ENCODE results near the gene FCHSD1. TPM values are rescaled to one million over a fixed set of nuclear protein-coding genes. Genes with fewer than 3 reads are reported as not detected.

FCHSD1 gene
- polyA plus RNA-seq, 2 donors: 10.3 to 16.2 TPM

DNA sequence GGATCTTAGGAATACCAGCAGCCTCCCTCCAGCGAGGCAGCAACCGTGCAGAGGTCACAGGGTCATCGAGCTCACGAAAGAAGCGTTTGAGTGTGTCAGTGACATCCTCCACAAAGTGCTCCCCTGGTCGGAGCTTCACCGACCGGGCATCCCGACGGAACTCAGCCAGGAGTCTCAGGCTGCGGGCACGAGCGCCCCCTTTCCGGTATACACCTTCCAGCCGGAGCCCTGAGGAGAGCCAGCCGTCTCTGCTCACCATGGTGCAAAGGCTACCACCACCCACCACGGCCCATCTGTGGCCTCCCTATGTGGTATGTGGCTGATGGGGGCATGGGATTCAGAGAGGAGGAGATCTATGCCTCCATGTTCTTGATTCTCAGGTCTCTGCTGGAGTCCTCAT, 10.8 kb upstream of the FCHSD1 start:
- Histone ChIP-seq H3K9me3 (ENCODE audit: control insufficient read depth in 2 of 2, insufficient read depth in 1 of 2, low read depth in 1 of 2, low read length in 1 of 2) (no peaks in the 10 kb centered on the region), H3K4me1 (ENCODE audit: control insufficient read depth in 2 of 2, insufficient read depth in 2 of 2, low read length in 1 of 2) (no peaks in the 10 kb centered on the region), H3K36me3 (ENCODE audit: control insufficient read depth in 2 of 2, insufficient read depth in 2 of 2, low read length in 1 of 2) (no peaks in the 10 kb centered on the region), H3K4me3 (ENCODE audit: low read depth in 1 of 2, low read length in 2 of 2) (no peak overlapping the region), H3K27ac (ENCODE audit: low read depth in 2 of 2, low read length in 1 of 2) (no peak overlapping the region), H3K27me3 (ENCODE audit: control insufficient read depth in 1 of 2, insufficient read depth in 2 of 2, low read length in 2 of 2) (no peaks in the 10 kb centered on the region)
- WGBS, 2 donors: 85 to 90% methylated on average over 17 of the region's 17 CpGs

DNA sequence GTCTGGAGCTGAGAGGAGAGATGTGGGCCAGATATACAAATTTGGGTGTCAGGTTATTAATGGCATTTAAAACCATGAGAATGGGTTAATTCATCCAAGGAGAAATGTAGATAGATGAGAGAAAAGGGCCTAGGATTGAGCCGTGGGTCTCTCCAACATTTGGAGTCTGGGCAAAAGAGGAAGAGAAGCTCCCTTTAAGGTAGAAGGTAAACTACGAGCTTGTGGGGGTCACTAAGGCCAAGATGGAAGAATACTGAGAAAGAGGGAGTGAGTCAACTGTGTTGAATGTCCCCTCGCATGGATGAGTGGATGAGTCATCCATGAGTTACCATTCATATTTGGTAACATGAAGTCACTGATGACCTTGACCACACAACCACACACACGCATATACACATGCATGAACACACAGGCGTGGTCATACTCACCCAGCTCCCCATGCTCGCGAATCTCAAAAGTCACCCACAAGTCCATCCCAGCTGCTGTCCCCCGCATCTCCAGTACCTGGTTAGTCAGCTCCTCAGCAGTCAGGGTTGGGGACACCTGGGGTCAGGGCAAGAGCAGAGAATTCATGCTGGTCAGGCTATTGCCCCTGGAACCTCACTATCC, 6.8 kb upstream of the FCHSD1 start:
- Histone ChIP-seq H3K4me1 (ENCODE audit: control insufficient read depth in 2 of 2, insufficient read depth in 2 of 2, low read length in 1 of 2) (no peaks in the 10 kb centered on the region), H3K4me3 (ENCODE audit: low read depth in 1 of 2, low read length in 2 of 2) (no peak overlapping the region), H3K27ac (ENCODE audit: low read depth in 2 of 2, low read length in 1 of 2) (no peak overlapping the region), H3K27me3 (ENCODE audit: control insufficient read depth in 1 of 2, insufficient read depth in 2 of 2, low read length in 2 of 2) (no peaks in the 10 kb centered on the region), H3K36me3 (ENCODE audit: control insufficient read depth in 2 of 2, insufficient read depth in 2 of 2, low read length in 1 of 2) (no peaks in the 10 kb centered on the region), H3K9me3 (ENCODE audit: control insufficient read depth in 2 of 2, insufficient read depth in 1 of 2, low read depth in 1 of 2, low read length in 1 of 2) (no peaks in the 10 kb centered on the region)
- 77 to 83% methylated on average over 8 of the region's 8 CpGs for WGBS, 2 donors

GRCh38 chr5:141657404-141657803, 6.2 kb upstream of the FCHSD1 start:
- no peaks in the 10 kb centered on the region for H3K9me3 ChIP-seq (ENCODE audit: control insufficient read depth in 2 of 2, insufficient read depth in 1 of 2, low read depth in 1 of 2, low read length in 1 of 2)
- no peaks in the 10 kb centered on the region for H3K27me3 ChIP-seq (ENCODE audit: control insufficient read depth in 1 of 2, insufficient read depth in 2 of 2, low read length in 2 of 2)
- no peak overlapping the region for H3K27ac ChIP-seq (ENCODE audit: low read depth in 2 of 2, low read length in 1 of 2)
- H3K4me1 ChIP-seq (ENCODE audit: control insufficient read depth in 2 of 2, insufficient read depth in 2 of 2, low read length in 1 of 2): no peaks in the 10 kb centered on the region
- no peaks in the 10 kb centered on the region for H3K36me3 ChIP-seq (ENCODE audit: control insufficient read depth in 2 of 2, insufficient read depth in 2 of 2, low read length in 1 of 2)
- H3K4me3 ChIP-seq (ENCODE audit: low read depth in 1 of 2, low read length in 2 of 2): no peak overlapping the region
- WGBS, 2 donors: 96% methylated on average over 1 of the region's 1 CpG

DNA sequence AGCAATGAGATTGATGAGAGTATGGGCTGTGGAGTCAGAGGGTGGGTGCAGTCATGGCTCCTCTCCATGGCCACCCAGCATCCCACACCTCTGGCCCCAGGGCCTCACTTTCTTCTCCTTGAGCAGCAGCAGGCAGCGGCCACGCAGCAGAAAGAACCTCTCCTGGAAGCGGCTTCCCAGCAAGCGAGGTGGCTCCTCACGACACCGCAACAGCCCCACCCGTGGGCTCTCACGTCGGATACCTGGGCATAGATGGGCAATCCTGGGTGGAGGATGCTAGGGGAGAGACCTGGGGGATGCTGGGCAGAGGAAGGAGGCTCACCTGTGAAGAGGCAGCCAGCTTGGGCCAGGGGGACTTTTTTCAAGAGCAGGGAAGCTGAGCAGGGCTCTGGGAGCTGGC, 5.2 kb upstream of the FCHSD1 start:
- 93% methylated on average over 9 of the region's 9 CpGs for WGBS, 2 donors
- Histone ChIP-seq H3K4me1 (ENCODE audit: control insufficient read depth in 2 of 2, insufficient read depth in 2 of 2, low read length in 1 of 2) (peaks cover 2 to 5% of the 10 kb centered on the region in 2 donors), H3K27ac (ENCODE audit: low read depth in 2 of 2, low read length in 1 of 2) (no peak overlapping the region), H3K36me3 (ENCODE audit: control insufficient read depth in 2 of 2, insufficient read depth in 2 of 2, low read length in 1 of 2) (no peaks in the 10 kb centered on the region), H3K27me3 (ENCODE audit: control insufficient read depth in 1 of 2, insufficient read depth in 2 of 2, low read length in 2 of 2) (no peaks in the 10 kb centered on the region), H3K4me3 (ENCODE audit: low read depth in 1 of 2, low read length in 2 of 2) (no peak overlapping the region), H3K9me3 (ENCODE audit: control insufficient read depth in 2 of 2, insufficient read depth in 1 of 2, low read depth in 1 of 2, low read length in 1 of 2) (no peaks in the 10 kb centered on the region)

DNA sequence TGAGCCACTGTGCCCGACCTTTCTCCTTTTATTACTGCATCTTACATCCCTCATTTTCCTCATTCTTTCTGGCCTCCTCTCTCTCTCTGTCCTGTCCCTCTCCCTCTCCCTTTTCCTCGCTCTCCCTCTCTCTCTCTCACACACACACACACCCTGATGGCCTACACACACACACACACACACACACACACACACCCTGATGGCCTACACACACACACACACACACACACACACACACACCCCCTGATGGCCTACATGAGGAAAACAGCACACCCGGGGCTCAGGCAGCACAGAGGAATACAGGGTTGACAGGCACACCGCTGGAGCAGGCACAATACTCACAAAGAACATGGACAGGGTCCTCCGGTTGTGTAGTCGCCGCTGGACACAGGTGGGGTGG, 3.8 kb upstream of the FCHSD1 start:
- no peak overlapping the region for H3K27ac ChIP-seq (ENCODE audit: low read depth in 2 of 2, low read length in 1 of 2)
- 87 to 92% methylated on average over 7 of the region's 7 CpGs for WGBS, 2 donors
- no peaks in the 10 kb centered on the region for H3K27me3 ChIP-seq (ENCODE audit: control insufficient read depth in 1 of 2, insufficient read depth in 2 of 2, low read length in 2 of 2)
- no peak overlapping the region for H3K4me3 ChIP-seq (ENCODE audit: low read depth in 1 of 2, low read length in 2 of 2)
- H3K4me1 ChIP-seq (ENCODE audit: control insufficient read depth in 2 of 2, insufficient read depth in 2 of 2, low read length in 1 of 2): peaks cover 8 to 9% of the 10 kb centered on the region in 2 donors
- no peaks in the 10 kb centered on the region for H3K9me3 ChIP-seq (ENCODE audit: control insufficient read depth in 2 of 2, insufficient read depth in 1 of 2, low read depth in 1 of 2, low read length in 1 of 2)
- no peaks in the 10 kb centered on the region for H3K36me3 ChIP-seq (ENCODE audit: control insufficient read depth in 2 of 2, insufficient read depth in 2 of 2, low read length in 1 of 2)

- Histone ChIP-seq H3K36me3 (ENCODE audit: control insufficient read depth in 2 of 2, insufficient read depth in 2 of 2, low read length in 1 of 2) (no peaks in the 10 kb centered on the region), H3K27ac (ENCODE audit: low read depth in 2 of 2, low read length in 1 of 2) (no peak overlapping the region), H3K4me3 (ENCODE audit: low read depth in 1 of 2, low read length in 2 of 2) (no peak overlapping the region), H3K4me1 (ENCODE audit: control insufficient read depth in 2 of 2, insufficient read depth in 2 of 2, low read length in 1 of 2) (peaks cover 8 to 11% of the 10 kb centered on the region in 2 donors), H3K27me3 (ENCODE audit: control insufficient read depth in 1 of 2, insufficient read depth in 2 of 2, low read length in 2 of 2) (no peaks in the 10 kb centered on the region), H3K9me3 (ENCODE audit: control insufficient read depth in 2 of 2, insufficient read depth in 1 of 2, low read depth in 1 of 2, low read length in 1 of 2) (no peaks in the 10 kb centered on the region)
- WGBS, 2 donors: 80 to 83% methylated on average over 2 of the region's 2 CpGs
Measured at GRCh38 chr5:141654298-141654697, 3.1 kb upstream of the FCHSD1 start.

DNA sequence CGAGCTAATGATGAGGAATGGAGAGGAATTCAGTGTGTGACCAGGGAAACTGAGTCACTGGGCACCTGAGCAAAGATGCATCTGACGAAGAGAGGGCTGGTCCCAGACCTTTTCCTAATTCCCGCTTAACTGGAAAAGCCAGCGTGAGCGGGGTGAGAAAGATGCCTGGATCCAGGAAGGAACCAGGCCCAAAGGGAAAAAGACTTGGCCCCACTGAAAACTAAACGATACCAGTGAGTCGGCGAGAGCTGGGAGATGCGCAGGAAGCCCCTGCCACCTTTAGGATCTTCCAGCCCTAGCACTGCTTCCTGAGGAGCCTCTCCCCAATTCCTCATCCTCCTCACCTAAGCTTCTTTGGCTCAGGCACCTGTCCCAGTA, 499 bp upstream of the FCHSD1 start:
- Histone ChIP-seq H3K4me3 (ENCODE audit: low read depth in 1 of 2, low read length in 2 of 2) (peak overlapping the region; percentile 57 to 58), H3K9me3 (ENCODE audit: control insufficient read depth in 2 of 2, insufficient read depth in 1 of 2, low read depth in 1 of 2, low read length in 1 of 2) (no peaks in the 10 kb centered on the region), H3K27me3 (ENCODE audit: control insufficient read depth in 1 of 2, insufficient read depth in 2 of 2, low read length in 2 of 2) (no peaks in the 10 kb centered on the region), H3K4me1 (ENCODE audit: control insufficient read depth in 2 of 2, insufficient read depth in 2 of 2, low read length in 1 of 2) (peaks cover 8 to 11% of the 10 kb centered on the region in 2 donors), H3K36me3 (ENCODE audit: control insufficient read depth in 2 of 2, insufficient read depth in 2 of 2, low read length in 1 of 2) (peaks cover 3 to 12% of the 10 kb centered on the region in 2 donors), H3K27ac (ENCODE audit: low read depth in 2 of 2, low read length in 1 of 2) (peak overlapping the region in 1 of 2 donors; percentile 43)
- WGBS, 2 donors: 39 to 42% methylated on average over 9 of the region's 9 CpGs

- H3K4me1 ChIP-seq (ENCODE audit: control insufficient read depth in 2 of 2, insufficient read depth in 2 of 2, low read length in 1 of 2): peaks cover 8 to 11% of the 10 kb centered on the region in 2 donors
- H3K4me3 ChIP-seq (ENCODE audit: low read depth in 1 of 2, low read length in 2 of 2): no peak overlapping the region
- no peaks in the 10 kb centered on the region for H3K27me3 ChIP-seq (ENCODE audit: control insufficient read depth in 1 of 2, insufficient read depth in 2 of 2, low read length in 2 of 2)
- peaks cover 3 to 17% of the 10 kb centered on the region in 2 donors for H3K36me3 ChIP-seq (ENCODE audit: control insufficient read depth in 2 of 2, insufficient read depth in 2 of 2, low read length in 1 of 2)
- no peak overlapping the region for H3K27ac ChIP-seq (ENCODE audit: low read depth in 2 of 2, low read length in 1 of 2)
- no peaks in the 10 kb centered on the region for H3K9me3 ChIP-seq (ENCODE audit: control insufficient read depth in 2 of 2, insufficient read depth in 1 of 2, low read depth in 1 of 2, low read length in 1 of 2)
Measured at GRCh38 chr5:141649972-141650371, 1.2 kb downstream of the FCHSD1 start.

DNA sequence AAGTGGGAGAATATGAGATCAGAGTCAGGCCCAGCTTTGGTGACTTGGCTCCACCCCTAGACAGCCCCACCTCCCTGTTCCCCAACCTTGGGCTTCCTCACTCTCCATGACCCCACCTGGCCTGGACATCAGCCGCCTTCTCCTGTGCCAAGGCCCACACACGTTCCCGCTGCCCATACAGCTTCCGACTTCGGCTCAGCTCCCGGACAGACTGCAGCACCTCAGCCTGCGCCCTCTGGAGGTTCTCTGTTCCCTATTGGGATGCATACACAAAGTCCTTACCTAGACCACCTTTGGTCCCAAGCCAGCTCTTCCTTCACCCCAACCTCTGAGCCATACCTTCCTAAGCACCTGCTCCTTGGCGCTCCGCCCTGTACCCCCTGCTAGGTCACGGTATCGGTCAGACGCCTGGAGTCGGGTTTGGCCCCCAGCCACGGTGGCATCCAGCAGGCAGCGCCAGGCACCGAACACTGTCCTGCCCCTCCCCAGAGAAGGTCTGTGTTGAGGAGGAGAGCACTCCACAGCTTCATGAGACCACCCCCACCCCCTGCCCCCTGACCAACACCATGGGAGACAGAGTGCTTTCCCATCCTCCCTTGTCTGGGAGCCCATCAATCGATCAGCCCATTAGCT, 2.0 kb downstream of the FCHSD1 start:
- 93% methylated on average over 17 of the region's 17 CpGs for WGBS, 2 donors
- Histone ChIP-seq H3K4me3 (ENCODE audit: low read depth in 1 of 2, low read length in 2 of 2) (no peak overlapping the region), H3K36me3 (ENCODE audit: control insufficient read depth in 2 of 2, insufficient read depth in 2 of 2, low read length in 1 of 2) (peaks cover 3 to 22% of the 10 kb centered on the region in 2 donors), H3K9me3 (ENCODE audit: control insufficient read depth in 2 of 2, insufficient read depth in 1 of 2, low read depth in 1 of 2, low read length in 1 of 2) (no peaks in the 10 kb centered on the region), H3K27me3 (ENCODE audit: control insufficient read depth in 1 of 2, insufficient read depth in 2 of 2, low read length in 2 of 2) (no peaks in the 10 kb centered on the region), H3K4me1 (ENCODE audit: control insufficient read depth in 2 of 2, insufficient read depth in 2 of 2, low read length in 1 of 2) (peaks cover 8 to 11% of the 10 kb centered on the region in 2 donors), H3K27ac (ENCODE audit: low read depth in 2 of 2, low read length in 1 of 2) (no peak overlapping the region)

DNA sequence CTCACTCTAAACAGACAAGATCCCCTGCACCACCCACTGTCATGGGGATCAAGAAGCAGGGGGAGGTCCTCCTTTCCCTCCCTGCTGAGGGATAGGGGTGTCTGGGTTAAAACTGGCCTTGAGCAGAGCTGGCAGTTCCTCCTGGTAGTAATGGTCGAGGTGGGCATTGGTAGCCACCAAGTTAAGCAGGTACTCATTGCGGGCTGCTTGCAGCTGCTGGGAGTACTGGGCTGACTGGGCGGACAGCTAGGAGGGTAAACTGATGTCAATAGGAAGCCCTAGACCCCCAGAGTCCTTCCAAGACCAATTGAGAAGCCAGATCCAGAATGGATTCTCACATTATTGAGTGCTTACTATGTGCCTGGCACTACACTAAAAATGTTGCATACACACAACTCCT, 3.4 kb downstream of the FCHSD1 start:
- Histone ChIP-seq H3K4me3 (ENCODE audit: low read depth in 1 of 2, low read length in 2 of 2) (no peak overlapping the region), H3K27me3 (ENCODE audit: control insufficient read depth in 1 of 2, insufficient read depth in 2 of 2, low read length in 2 of 2) (no peaks in the 10 kb centered on the region), H3K9me3 (ENCODE audit: control insufficient read depth in 2 of 2, insufficient read depth in 1 of 2, low read depth in 1 of 2, low read length in 1 of 2) (no peaks in the 10 kb centered on the region), H3K4me1 (ENCODE audit: control insufficient read depth in 2 of 2, insufficient read depth in 2 of 2, low read length in 1 of 2) (peaks cover 8 to 11% of the 10 kb centered on the region in 2 donors), H3K27ac (ENCODE audit: low read depth in 2 of 2, low read length in 1 of 2) (no peak overlapping the region), H3K36me3 (ENCODE audit: control insufficient read depth in 2 of 2, insufficient read depth in 2 of 2, low read length in 1 of 2) (peaks cover 3 to 22% of the 10 kb centered on the region in 2 donors)
- WGBS, 2 donors: 89 to 94% methylated on average over 3 of the region's 3 CpGs

Data from esophagus (tissue), 2 donors.